GM21528 (cell line): ENCODE data around the gene PAPPA.

ENCODE experiments used
- ATAC-seq: cut with Tn5 transposase; IDR thresholded peaks from one replicate; pipeline ENCODE4 v1.9.1; 2021; ENCODE audit warnings: mild to moderate bottlenecking, moderate library complexity; ENCODE audit not compliant: unreplicated experiment, low FRiP score

PAPPA gene

DNA sequence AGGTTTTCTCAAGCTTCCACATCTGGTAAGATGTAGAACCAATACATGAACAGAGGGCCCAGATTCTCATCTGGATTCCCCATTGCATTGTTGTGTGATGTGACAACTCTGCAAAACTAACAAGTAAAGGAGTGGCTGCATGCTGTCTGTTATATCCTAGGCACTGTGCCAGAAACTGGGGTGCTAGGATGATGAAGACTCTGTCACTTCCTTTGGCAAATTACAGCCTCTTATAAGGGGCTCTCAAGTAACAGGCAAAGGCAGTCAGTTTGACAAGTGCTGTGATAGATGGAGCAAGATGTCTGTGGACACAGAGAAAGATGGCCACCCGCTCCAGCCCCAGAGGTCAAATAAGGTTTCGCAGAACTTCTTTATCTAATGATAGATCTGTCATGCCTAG, 115.7 kb downstream of the PAPPA start:
- no peak for ATAC-seq

DNA sequence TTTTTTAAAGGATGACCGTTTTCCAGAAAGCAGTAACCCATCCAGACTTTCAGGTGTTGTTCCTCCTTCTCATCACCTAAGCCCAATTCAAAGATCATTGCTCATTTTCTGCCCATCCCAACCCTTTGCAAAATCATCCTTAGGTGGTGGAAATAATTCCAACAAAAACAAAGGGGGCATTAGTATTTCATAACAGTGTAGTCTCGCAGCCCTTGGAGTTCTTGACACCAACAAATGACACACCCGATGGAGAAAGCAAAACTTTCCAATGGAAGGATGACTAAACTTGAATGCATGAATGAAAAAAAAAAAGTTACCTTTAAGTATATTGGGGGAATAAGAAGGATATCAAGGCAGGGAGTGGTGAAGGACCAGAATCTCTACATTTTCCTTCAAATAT, 117.0 kb downstream of the PAPPA start:
- ATAC-seq = no peak

DNA sequence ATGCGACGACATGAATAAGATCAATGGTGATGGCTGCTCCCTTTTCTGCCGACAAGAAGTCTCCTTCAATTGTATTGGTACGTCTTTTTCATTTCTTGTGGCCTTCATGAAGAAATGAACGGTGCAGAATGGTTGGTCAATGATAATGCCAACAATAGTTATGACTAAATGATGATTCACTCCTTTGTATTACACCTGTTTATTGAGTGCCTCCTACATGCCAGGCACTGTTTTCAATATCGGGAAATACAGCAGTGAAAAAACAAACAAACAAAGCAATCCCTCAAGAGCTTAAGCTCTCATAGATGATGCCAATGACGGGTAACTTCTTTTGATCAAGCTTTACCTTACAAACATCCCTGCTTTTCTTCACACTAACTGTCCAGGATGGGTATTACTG, 117.7 kb downstream of the PAPPA start:
- ATAC-seq = no peak

- no peak for ATAC-seq
Measured at GRCh38 chr9:116271991-116272390, 118.4 kb downstream of the PAPPA start.

GRCh38 chr9:116274293-116274692, 120.7 kb downstream of the PAPPA start:
- no peak for ATAC-seq

DNA sequence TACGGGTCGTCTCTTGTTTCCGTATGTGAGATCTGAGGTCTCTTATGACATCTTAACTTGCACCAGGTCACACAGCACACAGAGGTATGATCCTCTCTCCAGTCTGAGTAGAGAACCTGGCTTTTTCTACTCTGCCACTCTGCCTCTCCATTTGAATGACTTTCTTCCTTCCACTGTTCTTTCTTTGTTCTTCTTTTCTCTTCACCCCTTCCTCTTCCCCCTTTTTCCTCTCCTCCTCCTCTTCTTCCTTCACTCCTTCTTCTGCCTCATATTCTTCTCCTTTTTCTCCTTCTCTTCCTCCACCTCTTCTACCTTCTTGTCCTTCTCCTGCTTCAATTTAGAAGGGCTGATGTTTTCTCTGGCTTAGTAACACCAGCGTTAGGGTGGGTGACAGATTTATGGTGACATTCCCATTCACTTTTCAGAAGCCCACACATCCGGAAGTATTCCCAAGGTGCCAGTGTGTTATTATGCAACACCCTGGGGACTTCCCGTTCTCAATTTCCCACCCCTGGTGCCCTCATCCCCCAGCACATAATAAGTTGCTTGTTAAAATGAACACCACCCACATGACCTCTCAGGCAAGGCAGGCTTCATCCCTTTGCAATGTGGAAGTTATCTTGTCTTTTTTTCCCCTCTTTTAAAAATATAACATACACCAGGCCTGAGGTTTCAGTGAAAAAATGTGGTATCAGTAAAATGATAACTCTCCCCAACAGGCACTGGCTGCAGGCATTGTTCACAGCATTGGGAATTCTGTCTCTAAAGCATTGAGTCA, 122.0 kb downstream of the PAPPA start:
- ATAC-seq = no peak

DNA sequence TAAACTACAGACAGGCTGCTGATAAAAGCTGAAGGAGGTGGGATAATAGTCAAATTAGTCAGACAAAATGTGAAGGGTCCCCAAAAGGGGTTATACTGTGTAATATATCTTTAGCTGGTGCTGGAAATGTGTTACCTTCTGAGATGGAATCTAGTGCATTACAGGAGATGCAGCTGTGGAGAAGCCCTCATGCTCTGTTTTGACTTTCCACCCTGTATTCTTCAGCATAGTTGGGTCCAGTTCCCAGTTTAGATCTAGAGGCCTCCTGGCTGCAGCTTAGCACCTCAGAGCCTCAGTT, 122.6 kb downstream of the PAPPA start:
- ATAC-seq = no peak

- no peak for ATAC-seq
Measured at GRCh38 chr9:116276651-116277121, 123.1 kb downstream of the PAPPA start.

DNA sequence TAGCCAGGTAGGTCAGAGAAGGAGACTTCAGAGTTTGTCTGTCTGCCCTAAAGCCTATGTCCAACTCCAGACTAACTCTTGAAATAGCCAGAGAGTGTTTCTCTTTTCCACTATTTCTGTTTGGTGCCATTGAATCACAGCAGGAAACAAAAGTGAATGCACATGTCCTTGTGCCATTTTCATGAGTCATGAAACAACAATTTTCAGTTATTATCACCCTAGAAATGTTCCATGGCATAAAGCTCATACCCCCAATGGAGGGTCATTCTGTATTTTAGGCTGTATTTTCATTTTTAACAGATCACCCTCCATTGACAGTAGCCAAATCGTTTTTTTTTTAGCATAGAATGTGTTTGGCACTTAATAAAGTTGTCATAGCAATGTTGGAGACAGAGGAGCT, 124.7 kb downstream of the PAPPA start:
- ATAC-seq = no peak

DNA sequence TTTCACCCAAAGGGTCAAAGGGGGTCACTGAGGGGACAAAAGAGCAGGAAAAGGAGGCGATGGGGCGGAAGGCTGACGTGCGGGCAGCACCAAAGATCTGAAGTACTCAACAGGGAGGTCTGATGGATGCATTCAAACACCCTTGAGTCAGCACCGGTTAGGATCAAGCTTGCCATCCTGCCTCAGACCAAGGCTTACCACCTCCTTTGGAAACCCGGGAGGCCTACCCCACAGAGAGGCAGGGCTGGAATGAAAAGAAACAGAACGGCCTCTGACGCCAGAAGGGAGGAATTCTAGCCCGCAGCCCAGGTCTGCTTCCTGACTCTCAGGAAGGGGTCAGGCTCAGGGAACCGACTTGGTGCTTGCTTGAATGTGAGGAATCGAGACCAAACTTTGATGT, 125.6 kb downstream of the PAPPA start:
- no peak for ATAC-seq

DNA sequence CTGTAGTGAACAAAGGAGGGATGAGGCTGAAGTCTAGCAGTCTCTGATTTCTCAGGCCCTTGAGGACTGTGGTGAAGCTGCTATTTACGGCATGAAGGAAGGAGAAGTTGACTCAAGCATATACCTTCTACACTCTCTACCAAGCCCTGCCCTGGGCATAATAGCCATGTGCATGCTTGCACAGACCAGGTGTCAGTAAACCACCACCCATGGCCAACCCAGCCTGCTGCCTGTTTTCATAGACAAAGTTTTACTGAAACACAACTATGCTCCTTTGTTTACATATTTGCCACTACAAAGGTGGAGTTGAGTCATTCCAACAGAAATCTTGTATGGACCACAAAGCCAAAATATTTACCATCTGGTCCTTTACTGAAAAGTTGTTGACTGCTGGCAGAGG, 126.9 kb downstream of the PAPPA start:
- no peak for ATAC-seq

GRCh38 chr9:116282597-116282996, 129.0 kb downstream of the PAPPA start:
- ATAC-seq = no peak

DNA sequence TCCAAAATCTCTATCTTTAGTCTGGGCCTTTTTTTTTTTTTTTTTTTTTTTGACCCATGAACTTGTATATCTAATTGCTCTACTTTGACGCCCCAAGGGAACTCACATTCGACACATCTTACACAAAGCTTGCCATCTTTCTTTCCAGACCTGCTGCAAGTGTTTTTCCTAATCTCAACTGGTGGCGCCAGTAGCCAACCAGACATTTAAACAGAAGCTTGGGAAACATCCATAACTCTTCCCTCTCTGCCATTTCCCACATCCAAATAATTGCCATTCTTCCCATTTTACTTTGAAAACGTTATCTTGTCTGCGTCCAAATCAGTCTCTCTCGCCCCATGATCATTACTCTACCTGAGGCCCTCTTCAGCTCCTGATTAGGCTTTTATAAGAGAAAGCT, 130.9 kb downstream of the PAPPA start:
- ATAC-seq = no peak

- ATAC-seq = no peak
Measured at GRCh38 chr9:116285320-116285719, 131.7 kb downstream of the PAPPA start.

GRCh38 chr9:116286297-116286696, 132.7 kb downstream of the PAPPA start:
- ATAC-seq = no peak

DNA sequence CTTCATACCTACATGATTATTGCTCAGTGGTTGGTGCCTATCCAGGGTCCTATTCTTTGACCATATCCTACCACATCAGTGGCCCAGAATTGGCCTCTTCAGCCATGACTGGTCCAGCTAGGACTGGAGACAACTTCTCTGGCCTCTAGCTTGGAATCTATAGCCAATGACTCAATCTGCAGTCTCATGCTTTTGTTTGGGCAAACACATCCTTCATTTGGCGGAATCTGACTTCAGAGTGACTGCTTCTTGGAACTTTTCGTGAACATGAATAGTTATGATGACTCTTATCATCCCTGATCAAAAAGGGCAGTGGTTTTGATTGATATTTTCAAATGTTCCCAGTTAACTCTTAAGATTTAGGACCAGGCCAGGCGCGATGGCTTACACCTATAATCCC, 134.1 kb downstream of the PAPPA start:
- ATAC-seq = no peak

DNA sequence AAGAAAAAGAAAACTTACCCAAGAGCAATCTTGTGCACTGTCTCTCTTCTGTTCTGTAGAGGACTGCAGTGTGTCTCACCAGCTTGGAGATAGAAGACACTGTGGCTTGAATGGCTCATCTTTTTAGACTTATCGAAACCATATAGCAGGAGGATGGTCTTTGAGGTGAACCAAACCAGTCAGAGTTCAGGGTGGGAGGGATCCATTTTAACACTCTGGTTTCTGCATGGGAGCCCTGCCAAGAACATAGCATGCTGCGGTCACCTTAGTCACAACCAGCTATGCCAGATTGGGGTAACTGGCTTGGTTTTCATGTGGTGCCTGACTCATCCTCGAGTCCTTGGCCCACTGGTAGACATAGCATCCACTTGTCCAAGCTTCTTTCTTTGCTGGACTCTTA, 135.1 kb downstream of the PAPPA start:
- ATAC-seq = no peak

- ATAC-seq = no peak
Measured at GRCh38 chr9:116297346-116297745, 143.8 kb downstream of the PAPPA start.

- ATAC-seq = no peak
Measured at GRCh38 chr9:116298249-116298648, 144.7 kb downstream of the PAPPA start.

- no peak for ATAC-seq
Measured at GRCh38 chr9:116298878-116299391, 145.3 kb downstream of the PAPPA start.

GRCh38 chr9:116300360-116300870, 146.8 kb downstream of the PAPPA start:
- no peak for ATAC-seq

GRCh38 chr9:116303270-116303669, 149.7 kb downstream of the PAPPA start:
- no peak for ATAC-seq
